Heart right ventricle (tissue), 16 donors: ENCODE data around the gene PAPSS2. TPM values are rescaled to one million over a fixed set of nuclear protein-coding genes. Genes with fewer than 3 reads are reported as not detected.

Source experiments
- ATAC-seq, 8 donors: fragments of 200-7000 bp; cut with Tn5 transposase; one replicate each; pipeline ENCODE4 v1.9.1; 2020; ENCODE audit warnings: mild to moderate bottlenecking in 8 of 8, moderate library complexity in 8 of 8, moderate number of reproducible peaks in 1 of 8
- DNase-seq, 2 donors: peaks; one replicate each; pipeline ENCODE4 v3.0.0-alpha.2; 2020
- H3K27ac ChIP-seq, 10 donors: fragments of 200-600 bp; sonication (generic) in 2 of 10; one replicate each; pipeline versions ENCODE4 v1.5.0 to v1.8.0; 2020 to 2022; ENCODE audit warnings: mild to moderate bottlenecking in 3 of 10
- H3K27me3 ChIP-seq, 7 donors: fragments of 200-600 bp; one replicate each; pipeline ENCODE4 v1.8.0; 2021 to 2022; ENCODE audit warnings: mild to moderate bottlenecking in 2 of 7
- H3K36me3 ChIP-seq, 9 donors: fragments of 200-600 bp; sonication (generic) in 1 of 9; one replicate each; pipeline versions ENCODE4 v1.5.0 to v1.8.0; 2020 to 2022; ENCODE audit warnings: mild to moderate bottlenecking in 2 of 9
- H3K4me1 ChIP-seq, 9 donors: fragments of 200-600 bp; sonication (generic) in 1 of 9; one replicate each; pipeline versions ENCODE4 v1.5.0 to v1.8.0; 2020 to 2022; ENCODE audit warnings: mild to moderate bottlenecking in 4 of 9
- H3K4me3 ChIP-seq, 10 donors: fragments of 200-600 bp; sonication (generic) in 2 of 10; one replicate each; pipeline versions ENCODE4 v1.5.0 to v1.8.0; 2020 to 2022; ENCODE audit warnings: mild to moderate bottlenecking in 7 of 10, moderate library complexity in 2 of 10
- H3K9me3 ChIP-seq, 11 donors: fragments of 200-600 bp in 10 of 11; sonication (generic) in 2 of 11; one replicate each; pipeline versions ENCODE4 v1.5.0 to v1.8.0; 2013 to 2022; ENCODE audit warnings: mild to moderate bottlenecking in 2 of 11, control low read depth in 1 of 11, moderate library complexity in 1 of 11
- CTCF ChIP-seq, 9 donors: fragments of 200-600 bp; sonication (generic) in 2 of 9; IDR thresholded peaks; one replicate each; pipeline versions ENCODE4 v1.5.0 to v1.8.0; 2021 to 2022; ENCODE audit warnings: antibody characterized with exemption in 9 of 9, mild to moderate bottlenecking in 5 of 9, moderate library complexity in 1 of 9
- WGBS, 2 donors: extraction: QIAGEN DNeasy Blood & Tissue Kit; methylation state at CpG; one replicate each; pipeline ENCODE4 v1.1.7; 2013; ENCODE audit warnings: inconsistent platforms in 1 of 2; 5-methylcytosine and 5-hydroxymethylcytosine counted together
- intact Hi-C, 10 donors: fragments of 100-400 bp; cut with DNase I; formaldehyde crosslinking; loops; one replicate each; pipeline versions ENCODE4 v1.11.1 to v1.14.2; 2022
- polyA plus RNA-seq, 2 donors: library from polyadenylated mRNA; stranded (reverse); fragments of 200-250 nt; gene quantifications; one replicate each; pipeline ENCODE4 v1.2.3, GENCODE V29; 2013
- total RNA-seq, 10 donors: library from RNA; stranded (reverse); fragmentation: NEBNext Ultra II Directional in 3 of 10; extraction: Animal tissue kit (Norgen Biotek cat#: 25700) in 3 of 10; gene quantifications; one replicate each; pipeline versions ENCODE4 v1.2.1 to v1.2.4, GENCODE V29; 2021 to 2023
- donor health status: Arrhythmogenic right ventricular cardiomyopathy.
- donor health status: ischemic (EF 13 %, LVEDD 7.1; RV severe dilation, severe dysfunction).
- donor health status: healthy with polysubstance abuse.
- donor health status: DM: no; HTN: yes; CAD: no.
- donor health status: DM: no; HTN: no; CAD: no.
- donor health status: ischemic (EF 25% LVEDD 6.9; RV normal size, moderate dysfunction).
- donor health status: ischemic (EF 25% LVEDD 5.7; RV mildly dilated, moderate dysfunction).
- donor health status: healthy.
- donor health status: DM: yes; HTN: yes; CAD: no.
- donor health status: Ischemic cardiomyopathy.
- donor health status: ischemic (EF 35%, LVEDD 5.7; RV mildly dilated, moderate dysfunction).
- donor health status: nonischemic (EF 11% LVEDD 7.7; RV severe dilation, severe dysfunction).
- donor health status: DM: yes; HTN: yes; CAD: no.
- donor health status: PGD.
- donor health status: ischemic (EF 29% LVEDD 5.4; RV normal size, mild dysfunction).
- donor health status: nonischemic (EF 23%, LVEDD 6.1; RV moderate dilation, normal function).

Gene PAPSS2
- total and polyA plus RNA-seq, 12 donors = 3.3 to 10.9 (median 6.2) TPM

DNA sequence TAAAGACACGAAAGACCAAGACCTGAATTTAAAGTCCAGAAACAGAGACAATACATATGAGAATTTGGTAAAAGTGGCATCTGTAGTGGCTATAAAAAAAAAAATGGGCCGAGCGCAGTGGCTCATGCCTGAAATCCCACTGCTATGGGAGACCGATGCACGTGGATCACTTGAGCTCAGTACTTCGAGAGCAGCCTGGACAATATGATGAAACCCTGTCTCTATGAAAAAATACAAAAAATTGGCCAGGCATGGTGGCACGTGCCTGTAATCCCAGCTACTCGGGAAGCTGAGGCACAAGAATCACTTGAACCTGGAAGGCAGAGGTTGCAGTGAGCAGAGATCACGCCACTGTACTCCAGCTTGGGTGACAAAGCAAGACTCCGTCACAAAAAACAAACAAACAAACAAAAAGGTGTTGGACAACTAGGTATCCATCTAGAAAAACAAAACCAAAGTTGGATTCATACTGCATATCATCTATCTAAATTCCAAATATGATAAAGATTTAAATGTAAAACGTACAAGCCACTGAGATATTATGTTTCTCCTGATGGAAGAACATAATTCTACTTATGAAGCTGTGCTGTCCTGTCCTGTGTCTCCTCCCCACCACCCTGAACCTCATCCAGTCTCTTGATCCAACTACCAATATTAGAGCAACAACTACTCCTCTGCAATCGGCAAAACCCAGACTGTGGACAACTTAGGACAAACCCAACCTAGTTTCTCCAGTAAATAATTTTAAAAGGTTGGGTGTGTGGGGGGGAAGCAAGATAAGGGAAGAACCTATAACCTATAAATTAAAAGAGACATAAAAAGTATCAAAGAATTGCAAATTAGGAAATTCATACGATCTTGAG, 104.6 kb downstream of the PAPSS2 start:
- ATAC-seq = no peak
- WGBS, 2 donors = 93% methylated on average over 13 of the region's 13 CpGs

GRCh38 chr10:87765666-87766376, 106.1 kb downstream of the PAPSS2 start:
- TF ChIP-seq CTCF (IDR thresholded peaks at IDR 0.05) = no peak
- Histone ChIP-seq H3K27ac (no peak overlapping the region), H3K27me3 (no peaks in the 10 kb centered on the region), H3K9me3 (no peaks in the 10 kb centered on the region), H3K36me3 (peaks cover 0 to 81% (median 18%) of the 10 kb centered on the region in 9 donors), H3K4me1 (peaks cover 0 to 16% (median 0%) of the 10 kb centered on the region in 9 donors), H3K4me3 (no peak overlapping the region)
- 89 to 95% methylated on average over 5 of the region's 5 CpGs for WGBS, 2 donors
- DNase-seq = no peak
- intact Hi-C loops = no loop called here
- ATAC-seq = no peak

More for the DNA sequence above, 104.6 kb downstream of the PAPSS2 start:
- TF ChIP-seq CTCF (IDR thresholded peaks at IDR 0.05) = no peak
- DNase-seq = no peak
- H3K4me3 ChIP-seq = no peak overlapping the region
- H3K27me3 ChIP-seq = no peaks in the 10 kb centered on the region
- H3K27ac ChIP-seq = no peak overlapping the region
- H3K36me3 ChIP-seq = peaks cover 0 to 79% (median 13%) of the 10 kb centered on the region in 9 donors
- intact Hi-C loops = no loop called here
- peaks cover 0 to 22% (median 0%) of the 10 kb centered on the region in 9 donors for H3K4me1 ChIP-seq
- H3K9me3 ChIP-seq = no peaks in the 10 kb centered on the region

- intact Hi-C loops = no loop called here
- Histone ChIP-seq H3K4me1 (peaks cover 0 to 2% (median 0%) of the 10 kb centered on the region in 9 donors), H3K9me3 (no peaks in the 10 kb centered on the region), H3K36me3 (peaks cover 0 to 79% (median 18%) of the 10 kb centered on the region in 9 donors), H3K27me3 (no peaks in the 10 kb centered on the region), H3K27ac (no peak overlapping the region), H3K4me3 (no peak overlapping the region)
- no peak for DNase-seq
- TF ChIP-seq CTCF (IDR thresholded peaks at IDR 0.05) = no peak
- WGBS, 2 donors = 86 to 89% methylated on average over 5 of the region's 5 CpGs
- ATAC-seq = no peak
These were observed 107.6 kb downstream of the PAPSS2 start for GRCh38 chr10:87767253-87767652.

DNA sequence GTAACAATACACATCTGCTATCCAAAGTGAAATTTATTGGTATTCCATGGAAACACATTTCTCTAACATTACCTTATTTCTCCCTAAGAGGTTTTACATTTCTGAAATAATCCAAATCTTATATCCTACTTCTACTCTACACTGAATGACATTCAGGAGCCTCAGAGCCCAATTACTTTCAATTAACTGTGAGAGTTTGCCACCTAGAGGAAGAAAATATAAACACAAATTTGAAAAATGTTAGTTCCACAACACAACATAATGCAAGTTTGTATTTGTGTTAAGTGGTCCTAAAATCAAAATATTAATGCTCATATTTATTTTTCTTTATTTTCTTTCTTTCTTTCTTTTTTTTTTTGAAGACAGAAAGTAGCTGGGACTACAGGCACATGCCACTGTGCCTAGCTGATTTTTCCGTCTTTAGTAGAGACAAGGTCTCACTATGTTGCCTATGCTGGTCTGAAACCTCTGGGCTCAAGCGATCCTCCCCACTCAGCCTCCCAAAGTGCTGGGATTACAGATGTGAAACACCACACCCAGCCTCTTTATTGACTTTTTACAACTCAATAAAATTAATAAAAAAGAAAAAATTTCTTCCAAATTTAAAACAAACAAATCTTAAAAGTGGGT, 112.3 kb downstream of the PAPSS2 start:
- H3K36me3 ChIP-seq = peaks cover 0 to 88% (median 10%) of the 10 kb centered on the region in 9 donors
- ATAC-seq (no peak), DNase-seq (no peak)
- H3K27ac ChIP-seq = no peak overlapping the region
- TF ChIP-seq CTCF (IDR thresholded peaks at IDR 0.05) = peak in 8 of 9 donors; percentile 30 to 72 (median 58)
- no peaks in the 10 kb centered on the region for H3K9me3 ChIP-seq
- intact Hi-C loops = loop anchor here in 3 of 10 donors (2.0 to 10.0 kb wide), 3 partner anchors 113 to 240 kb away; partner anchors contain the start of gene PAPSS2 (in 1 of the 3)
- no peak overlapping the region for H3K4me3 ChIP-seq
- 86 to 92% methylated on average over 2 of the region's 2 CpGs for WGBS, 2 donors
- H3K4me1 ChIP-seq = peaks cover 0 to 9% (median 0%) of the 10 kb centered on the region in 9 donors
- H3K27me3 ChIP-seq = no peaks in the 10 kb centered on the region
